ENCODE measurements around the gene KIF26A.

KIF26A gene

GRCh38 chr14:104161602-104162367 is 23.4 kb downstream of the KIF26A start:
- DNase-seq = no peak

DNA sequence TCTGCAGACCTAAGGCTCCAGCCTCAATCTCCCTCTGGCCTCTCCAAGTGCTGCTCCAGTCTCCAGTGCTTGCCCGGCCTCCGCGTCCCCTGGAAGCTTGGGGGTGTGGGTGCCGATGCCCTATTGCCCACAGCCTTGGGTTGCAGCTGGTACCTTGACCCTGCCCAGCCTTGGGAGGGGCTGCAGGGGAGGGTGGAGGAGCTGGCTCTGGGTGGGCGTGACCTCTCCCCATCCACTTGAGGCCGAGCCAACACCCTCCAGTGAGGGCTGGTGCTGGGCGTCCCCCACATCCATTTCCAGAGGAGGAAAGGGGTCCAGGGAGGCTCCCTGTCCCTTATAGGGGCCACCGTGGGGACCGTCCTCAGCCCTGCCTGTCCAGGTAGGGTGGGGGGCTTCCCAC is 24.1 kb downstream of the KIF26A start:
- no peak for DNase-seq

DNA sequence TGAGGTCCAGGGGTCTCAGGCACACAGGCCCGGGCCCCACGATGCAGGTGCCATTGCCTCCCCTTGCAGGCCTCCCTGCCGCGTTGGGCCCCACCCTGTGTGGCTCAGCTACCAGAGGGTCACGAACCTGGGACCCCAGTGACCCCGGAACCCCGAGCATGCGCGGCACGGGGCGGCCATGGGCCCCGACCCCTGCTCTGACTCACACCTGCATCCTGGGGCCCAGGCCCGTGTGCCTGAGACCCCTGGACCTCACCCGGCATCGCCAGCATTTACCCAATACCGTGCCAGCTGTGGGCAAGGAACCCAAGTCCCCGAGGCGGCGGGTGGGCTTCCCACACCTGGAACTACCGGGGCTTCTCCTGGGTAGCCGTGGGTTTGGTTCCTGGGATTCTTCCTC is 25.2 kb downstream of the KIF26A start:
- DNase-seq = no peak

DNA sequence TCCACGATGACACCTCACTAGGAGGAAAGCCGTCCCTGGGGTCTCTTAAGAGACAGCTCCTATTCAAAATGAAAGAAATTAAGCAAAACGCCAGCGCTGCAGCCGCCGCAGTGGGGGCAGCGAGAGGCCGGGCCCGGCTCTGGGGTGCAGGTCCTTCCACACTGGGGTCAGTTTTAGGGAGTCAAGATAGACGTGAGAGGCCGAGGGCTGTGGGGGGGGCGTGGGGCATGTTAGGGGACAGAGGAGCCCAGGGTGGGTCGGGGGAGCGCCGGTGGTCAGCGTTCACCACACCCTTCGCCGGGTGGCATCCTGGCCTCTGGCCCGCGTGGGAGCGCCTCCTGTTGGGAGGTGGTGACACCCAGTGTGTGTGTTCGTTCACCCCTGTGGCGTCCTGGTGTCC is 25.7 kb downstream of the KIF26A start:
- DNase-seq = no peak

DNA sequence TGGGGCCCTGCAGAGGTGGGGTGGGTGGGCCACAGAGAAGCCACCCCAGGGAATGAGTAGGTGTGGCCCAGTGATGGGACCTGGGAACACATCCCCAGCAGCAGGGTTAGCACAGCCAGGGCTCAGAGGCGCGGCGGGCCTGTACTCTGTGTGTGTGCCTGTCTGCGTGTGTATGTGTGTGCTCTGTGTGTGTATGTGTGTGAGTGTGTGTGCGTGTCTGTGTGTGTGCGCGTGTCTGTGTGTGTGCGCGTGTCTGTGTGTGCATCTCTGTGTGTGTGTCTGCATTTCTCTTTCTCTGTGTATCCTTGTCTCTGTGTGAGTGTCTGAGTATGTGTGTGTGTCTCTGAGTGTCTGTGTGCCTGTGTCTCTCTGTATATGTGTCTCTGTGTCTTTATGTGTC is 26.1 kb downstream of the KIF26A start:
- no peak for DNase-seq

GRCh38 chr14:104166698-104167097 is 28.3 kb downstream of the KIF26A start:
- DNase-seq = no peak

- DNase-seq = no peak
Measured at GRCh38 chr14:104168603-104169002, 30.2 kb downstream of the KIF26A start.

GRCh38 chr14:104169005-104169698 is 30.8 kb downstream of the KIF26A start:
- DNase-seq = no peak

DNA sequence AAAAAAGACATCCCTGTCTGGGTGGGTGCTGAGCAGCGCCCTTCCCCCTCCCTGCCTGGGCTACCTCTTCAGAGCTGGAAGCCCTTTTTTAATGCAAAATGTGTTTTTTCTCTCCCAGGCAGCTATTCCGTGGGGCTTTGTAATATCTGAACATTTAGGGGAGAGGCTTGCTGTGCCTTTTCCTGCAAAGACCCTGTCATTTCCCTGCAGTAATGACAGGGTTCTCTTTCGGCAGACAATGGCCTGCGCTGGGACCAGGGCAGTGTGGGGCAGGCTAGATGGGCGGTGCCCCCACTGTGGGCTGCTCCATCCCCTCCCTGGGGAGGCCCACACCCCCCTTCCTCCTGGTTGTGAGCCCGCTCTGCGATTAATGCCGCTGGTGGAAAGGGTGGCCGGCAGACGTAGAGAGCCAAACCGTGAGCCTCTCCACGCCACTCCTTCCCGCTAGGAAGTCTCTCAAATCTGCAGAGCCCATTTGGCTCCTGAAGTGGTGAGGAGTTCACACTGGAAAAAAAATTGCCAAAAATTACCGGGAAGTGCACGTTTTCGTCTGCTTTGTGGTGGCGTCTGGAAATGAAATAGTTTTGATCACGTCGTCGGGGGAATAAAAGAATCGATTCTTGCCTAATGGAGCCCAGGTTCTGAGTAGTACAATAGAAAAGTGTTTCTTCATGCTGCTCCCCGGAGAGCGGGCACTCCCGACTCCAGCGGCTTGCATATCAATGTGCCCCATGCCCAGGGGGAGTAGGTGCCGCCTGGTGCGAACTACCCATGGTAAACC is 31.5 kb downstream of the KIF26A start:
- no peak for DNase-seq

DNA sequence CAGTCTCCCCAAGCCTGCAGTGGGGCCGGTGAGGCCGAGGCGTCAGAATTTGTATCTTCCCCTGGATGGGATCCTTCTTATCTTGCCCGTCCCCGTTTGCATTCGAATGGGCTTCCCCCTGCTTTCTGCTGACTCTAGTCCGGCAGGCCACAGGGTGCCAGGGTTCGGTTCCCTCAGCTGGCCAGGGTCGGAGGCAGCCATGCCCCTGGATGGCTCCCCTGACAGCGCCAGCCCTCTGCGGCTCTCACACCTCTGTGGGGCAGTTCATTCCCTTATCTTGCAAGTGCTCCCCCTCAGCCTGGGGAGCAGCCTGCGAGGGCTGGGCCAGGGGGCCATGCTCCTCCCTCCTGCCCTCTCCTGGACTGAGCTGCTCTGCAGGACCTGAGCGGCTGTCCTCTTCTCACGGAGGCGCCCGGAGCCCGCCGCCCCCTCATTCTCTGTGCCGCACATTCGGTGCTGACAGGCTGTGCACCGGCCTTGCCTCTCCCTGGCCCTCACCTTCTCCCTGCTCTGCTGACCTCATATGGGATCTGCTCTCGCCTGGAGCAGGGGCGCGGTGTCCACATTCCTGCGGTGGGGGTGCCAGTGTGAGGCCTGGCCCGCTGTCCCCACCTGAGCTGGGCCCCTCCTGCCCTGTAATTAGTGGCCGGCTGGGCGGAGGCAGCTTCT is 32.8 kb downstream of the KIF26A start:
- no peak for DNase-seq

DNA sequence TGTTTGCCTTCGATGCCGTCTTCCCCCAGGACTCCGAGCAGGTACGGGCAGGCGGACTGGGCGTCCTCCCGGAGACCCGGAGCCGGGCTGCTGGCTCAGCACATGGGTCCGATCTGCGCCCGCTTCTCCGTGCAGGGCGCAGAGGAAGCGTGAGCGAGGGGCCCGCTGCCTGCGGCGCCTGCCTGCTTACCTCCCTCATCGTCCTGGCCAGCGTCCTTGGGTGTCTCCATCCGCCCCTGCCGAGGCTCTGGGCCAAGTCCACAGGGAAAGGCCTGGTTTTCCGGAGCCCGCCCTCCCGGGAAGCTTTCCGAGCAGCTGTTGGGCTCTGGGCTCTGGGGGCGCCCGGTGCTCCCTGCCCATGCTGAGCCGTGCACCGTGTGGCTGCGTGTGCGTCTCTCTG is 33.5 kb downstream of the KIF26A start:
- no peak for DNase-seq

DNA sequence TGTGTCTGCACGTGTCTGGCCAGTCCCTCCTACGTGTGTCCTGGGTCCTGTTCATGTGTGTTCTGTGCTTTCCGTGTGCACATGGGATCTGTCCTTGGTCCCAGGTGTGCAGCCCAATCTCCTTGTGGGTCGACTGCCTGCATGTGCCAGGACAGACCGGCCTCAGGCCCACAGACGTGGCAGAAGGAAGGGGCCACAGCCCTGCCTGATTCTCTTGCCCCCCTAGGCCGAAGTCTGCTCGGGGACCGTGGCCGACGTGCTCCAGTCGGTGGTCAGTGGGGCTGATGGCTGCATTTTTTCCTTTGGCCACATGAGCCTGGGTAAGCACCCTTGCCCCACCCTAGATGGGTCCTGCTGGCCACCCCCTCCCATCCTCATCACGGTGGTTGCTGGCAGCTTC is 34.0 kb downstream of the KIF26A start:
- DNase-seq = no peak

DNA sequence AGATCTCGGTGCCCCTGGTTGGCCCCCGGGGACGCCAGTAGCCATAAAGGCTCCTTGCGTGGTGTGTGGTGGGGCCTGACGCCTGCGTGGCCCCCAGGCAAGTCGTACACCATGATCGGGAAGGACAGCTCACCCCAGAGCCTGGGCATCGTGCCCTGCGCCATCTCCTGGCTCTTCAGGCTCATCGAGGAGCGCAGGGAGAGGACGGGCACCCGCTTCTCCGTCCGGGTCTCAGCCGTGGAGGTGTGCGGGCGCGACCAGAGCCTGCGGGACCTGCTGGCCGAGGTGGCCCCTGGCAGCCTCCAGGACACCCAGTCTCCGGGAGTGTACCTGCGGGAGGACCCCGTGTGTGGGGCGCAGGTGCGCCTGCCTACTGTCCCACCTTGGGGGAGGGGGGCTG is 34.5 kb downstream of the KIF26A start:
- DNase-seq = no peak

DNA sequence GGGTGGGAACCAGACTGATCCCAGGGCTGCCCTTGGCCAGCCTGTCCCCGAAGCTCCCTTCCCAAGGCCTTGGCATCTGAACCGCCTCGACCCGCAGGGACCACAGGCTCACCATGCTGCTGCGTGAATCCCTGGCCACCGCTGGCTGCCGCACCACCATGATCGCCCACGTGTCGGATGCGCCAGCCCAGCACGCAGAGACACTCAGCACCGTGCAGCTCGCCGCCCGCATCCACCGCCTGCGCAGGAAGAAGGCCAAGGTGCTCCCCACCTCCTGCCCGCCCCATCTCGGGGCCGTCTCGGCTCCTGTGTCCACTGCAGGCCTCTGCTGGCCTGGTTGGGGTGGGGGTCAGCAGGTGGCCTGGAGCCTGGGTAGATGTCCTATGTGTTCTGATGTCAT is 35.7 kb downstream of the KIF26A start:
- DNase-seq = no peak

DNA sequence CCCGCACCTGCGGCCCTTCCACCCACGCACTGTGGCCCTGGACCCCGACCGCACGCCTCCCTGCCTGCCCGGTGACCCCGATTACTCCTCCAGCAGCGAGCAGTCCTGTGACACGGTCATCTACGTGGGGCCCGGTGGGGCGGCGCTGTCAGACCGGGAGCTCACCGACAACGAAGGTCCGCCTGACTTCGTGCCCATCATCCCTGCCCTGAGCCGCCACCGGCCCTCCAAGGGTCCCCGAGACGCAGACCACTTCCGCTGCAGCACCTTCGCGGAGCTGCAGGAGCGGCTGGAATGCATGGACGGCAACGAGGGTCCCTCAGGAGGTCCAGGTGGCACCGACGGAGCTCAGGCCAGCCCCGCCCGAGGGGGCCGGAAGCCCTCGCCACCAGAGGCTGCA is 36.7 kb downstream of the KIF26A start:
- DNase-seq = no peak

DNA sequence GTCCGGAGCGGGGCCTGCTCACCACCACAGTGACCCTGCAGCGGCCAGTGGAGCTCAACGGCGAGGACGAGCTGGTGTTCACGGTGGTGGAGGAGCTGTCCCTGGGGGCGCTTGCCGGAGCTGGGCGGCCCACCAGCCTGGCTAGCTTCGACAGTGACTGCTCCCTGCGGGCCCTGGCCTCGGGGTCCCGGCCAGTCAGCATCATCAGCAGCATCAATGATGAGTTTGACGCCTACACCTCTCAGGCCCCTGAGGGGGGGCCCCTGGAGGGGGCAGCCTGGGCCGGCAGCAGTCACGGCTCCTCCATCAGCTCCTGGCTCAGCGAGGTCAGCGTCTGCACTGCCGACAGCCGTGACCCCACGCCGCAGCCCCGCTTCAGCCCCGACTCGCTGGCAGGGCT is 37.4 kb downstream of the KIF26A start:
- DNase-seq = no peak

DNA sequence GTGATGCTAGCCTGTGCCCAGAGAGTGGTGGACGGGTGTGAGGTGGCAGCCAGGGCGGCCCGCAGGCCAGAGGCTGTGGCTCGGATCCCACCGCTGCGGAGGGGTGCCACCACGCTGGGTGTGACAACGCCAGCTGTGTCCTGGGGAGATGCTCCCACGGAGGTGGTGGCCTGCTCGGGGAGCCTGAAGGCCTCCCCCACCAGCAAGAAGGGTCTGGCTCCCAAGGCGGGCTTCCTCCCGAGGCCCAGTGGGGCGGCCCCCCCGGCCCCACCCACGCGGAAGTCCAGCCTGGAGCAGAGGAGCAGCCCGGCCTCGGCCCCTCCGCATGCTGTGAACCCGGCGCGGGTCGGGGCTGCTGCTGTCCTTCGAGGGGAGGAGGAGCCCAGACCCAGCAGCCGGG is 38.2 kb downstream of the KIF26A start:
- DNase-seq = no peak

- no peak for DNase-seq
Measured at GRCh38 chr14:104177411-104177810, 39.0 kb downstream of the KIF26A start.

- no peak for DNase-seq
Measured at GRCh38 chr14:104178279-104178678, 39.9 kb downstream of the KIF26A start.

- no peak for DNase-seq
Measured at GRCh38 chr14:104179126-104179525, 40.7 kb downstream of the KIF26A start.

DNA sequence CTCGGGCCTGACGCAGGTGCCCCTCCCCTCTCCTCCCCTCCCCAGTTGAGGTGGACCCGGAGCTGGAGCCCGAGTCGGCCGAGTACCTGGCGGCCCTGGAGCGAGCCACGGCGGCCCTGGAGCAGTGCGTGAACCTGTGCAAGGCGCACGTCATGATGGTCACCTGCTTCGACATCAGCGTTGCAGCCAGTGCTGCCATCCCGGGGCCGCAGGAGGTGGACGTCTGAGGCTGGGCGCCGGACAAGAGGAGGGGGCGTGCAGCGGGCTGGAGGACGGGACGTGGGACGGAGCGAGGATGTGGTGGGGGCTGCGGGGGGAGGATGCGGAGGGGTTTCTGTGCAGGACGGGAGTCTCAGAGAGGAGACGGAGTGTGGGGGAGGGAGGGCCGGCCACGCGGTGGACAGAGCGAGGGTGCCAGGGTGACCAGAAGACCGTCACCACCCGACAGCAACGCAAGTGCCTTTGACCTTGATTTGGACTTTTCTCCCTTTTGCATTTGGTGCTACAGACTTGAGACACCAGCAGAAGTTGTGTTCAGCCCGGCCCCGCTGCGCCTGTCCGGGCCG is 41.3 kb downstream of the KIF26A start:
- no peak for DNase-seq

GRCh38 chr14:104180561-104181165 is 42.3 kb downstream of the KIF26A start:
- DNase-seq = no peak
